HepG2 (cell line): Measurements from ENCODE around the gene GPC6. TPM values are rescaled to one million over a fixed set of nuclear protein-coding genes. Genes with fewer than 3 reads are reported as not detected.

Source experiments
- ARHGAP35 ChIP-seq: sonication (generic); formaldehyde crosslinking; IDR thresholded peaks from 2 replicates; pipeline ENCODE4 v1.9.0; 2022; ENCODE audit warnings: mild to moderate bottlenecking, inconsistent platforms, moderate library complexity, missing genetic modification reagents, borderline replicate concordance
- CHCHD3 ChIP-seq: sonication (generic); formaldehyde crosslinking; IDR thresholded peaks from 2 replicates; pipeline ENCODE4 v1.8.0; 2022; ENCODE audit warnings: mild to moderate bottlenecking, missing genetic modification reagents, moderate library complexity
- CHD4 ChIP-seq: fragments of 200-600 bp; sonication (generic); IDR thresholded peaks from 2 replicates; pipeline ENCODE4 v1.7.0; 2017; ENCODE audit warnings: mild to moderate bottlenecking, low read length, borderline replicate concordance
- FOSL1 ChIP-seq: sonication (generic); formaldehyde crosslinking; IDR thresholded peaks from 2 replicates; pipeline ENCODE4 v1.9.0; 2021; ENCODE audit warnings: missing genetic modification reagents, borderline replicate concordance
- ISX ChIP-seq: sonication (generic); formaldehyde crosslinking; conservative IDR thresholded peaks from 2 replicates; pipeline ENCODE4 v1.5.0; 2020; ENCODE audit warnings: missing genetic modification reagents
- KAT8 ChIP-seq: IDR thresholded peaks from 2 replicates; pipeline ENCODE4 v1.6.1; 2016; ENCODE audit warnings: missing genetic modification reagents, missing compliant biosample characterization
- POGZ ChIP-seq: sonication (generic); formaldehyde crosslinking; IDR thresholded peaks from 2 replicates; pipeline ENCODE4 v1.4.0; 2020; ENCODE audit warnings: mild to moderate bottlenecking, missing genetic modification reagents
- RFXANK ChIP-seq: IDR thresholded peaks from 2 replicates; pipeline ENCODE4 v1.6.1; 2016
- TOPORS ChIP-seq: sonication (generic); formaldehyde crosslinking; IDR thresholded peaks from 2 replicates; pipeline ENCODE4 v1.8.0; 2023; ENCODE audit warnings: mild to moderate bottlenecking, missing genetic modification reagents
- ZNF17 ChIP-seq: sonication (generic); formaldehyde crosslinking; IDR thresholded peaks from 2 replicates; pipeline ENCODE4 v1.5.0; 2020; ENCODE audit warnings: mild to moderate bottlenecking, missing genetic modification reagents
- ZNF670 ChIP-seq: sonication (generic); formaldehyde crosslinking; IDR thresholded peaks from 2 replicates; pipeline ENCODE4 v1.8.0; 2022; ENCODE audit warnings: mild to moderate bottlenecking, missing genetic modification reagents, borderline replicate concordance
- ZNF775 ChIP-seq: sonication (generic); formaldehyde crosslinking; IDR thresholded peaks from 2 replicates; pipeline ENCODE4 v1.4.0; 2020; ENCODE audit warnings: missing genetic modification reagents, mild to moderate bottlenecking, moderate library complexity, borderline replicate concordance
- ZNF878 ChIP-seq: sonication (generic); formaldehyde crosslinking; IDR thresholded peaks from 2 replicates; pipeline ENCODE4 v1.8.1; 2023; ENCODE audit warnings: mild to moderate bottlenecking, missing genetic modification reagents, moderate library complexity
- polyA plus RNA-seq, 8 experiments: library from polyadenylated mRNA; depleted of rRNA in 3 of 8; stranded (reverse) in 7 of 8; unstranded in 1 of 8; fragments of >200 nt; fragmentation: Illumina TruSeq in 4 of 8; extraction: Trizol in 4 of 8; gene quantifications; 2 replicates each; pipeline versions ENCODE4 v1.2.1 to v1.2.3, GENCODE V29; 2011 to 2016; ENCODE audit warnings: low read depth in 4 of 8, missing spikeins in 1 of 8, mixed read lengths in 1 of 8; ENCODE audit not compliant: insufficient read depth in 1 of 8
- total RNA-seq, 5 experiments: library from RNA; depleted of rRNA; stranded (reverse); fragments of >200 nt; fragmentation: Illumina TruSeq; extraction: Trizol; gene quantifications; 2 replicates each; pipeline ENCODE4 v1.2.3, GENCODE V29; 2016; ENCODE audit warnings: low read depth in 1 of 5
- TF ChIP-seq, protein P1 (sequence below): sonication (generic); formaldehyde crosslinking; IDR thresholded peaks from 2 replicates; pipeline ENCODE4 v1.4.0; 2020; ENCODE audit warnings: missing genetic modification reagents
- TF ChIP-seq, protein P2 (sequence below): sonication (generic); formaldehyde crosslinking; IDR thresholded peaks from 2 replicates; pipeline ENCODE4 v1.5.1; 2020; ENCODE audit warnings: missing genetic modification reagents, mild to moderate bottlenecking, borderline replicate concordance
- TF ChIP-seq, protein P3 (sequence below): sonication (generic); formaldehyde crosslinking; IDR thresholded peaks from 2 replicates; pipeline ENCODE4 v1.4.0; 2020; ENCODE audit warnings: missing genetic modification reagents
- TF ChIP-seq, protein P4 (sequence below): sonication (generic); formaldehyde crosslinking; IDR thresholded peaks from 2 replicates; pipeline ENCODE4 v1.8.1; 2023; ENCODE audit warnings: missing genetic modification reagents, mild to moderate bottlenecking, borderline replicate concordance
- TF ChIP-seq, protein P5 (sequence below): sonication (generic); formaldehyde crosslinking; IDR thresholded peaks from 2 replicates; pipeline ENCODE4 v1.8.1; 2023; ENCODE audit warnings: mild to moderate bottlenecking, missing genetic modification reagents

The GPC6 gene
- total and polyA plus RNA-seq, 2 of the 13 experiments (the other 11 are each of a cell fraction or from before 2014, with no cell fraction given), result 24.5 to 33.9 TPM

DNA sequence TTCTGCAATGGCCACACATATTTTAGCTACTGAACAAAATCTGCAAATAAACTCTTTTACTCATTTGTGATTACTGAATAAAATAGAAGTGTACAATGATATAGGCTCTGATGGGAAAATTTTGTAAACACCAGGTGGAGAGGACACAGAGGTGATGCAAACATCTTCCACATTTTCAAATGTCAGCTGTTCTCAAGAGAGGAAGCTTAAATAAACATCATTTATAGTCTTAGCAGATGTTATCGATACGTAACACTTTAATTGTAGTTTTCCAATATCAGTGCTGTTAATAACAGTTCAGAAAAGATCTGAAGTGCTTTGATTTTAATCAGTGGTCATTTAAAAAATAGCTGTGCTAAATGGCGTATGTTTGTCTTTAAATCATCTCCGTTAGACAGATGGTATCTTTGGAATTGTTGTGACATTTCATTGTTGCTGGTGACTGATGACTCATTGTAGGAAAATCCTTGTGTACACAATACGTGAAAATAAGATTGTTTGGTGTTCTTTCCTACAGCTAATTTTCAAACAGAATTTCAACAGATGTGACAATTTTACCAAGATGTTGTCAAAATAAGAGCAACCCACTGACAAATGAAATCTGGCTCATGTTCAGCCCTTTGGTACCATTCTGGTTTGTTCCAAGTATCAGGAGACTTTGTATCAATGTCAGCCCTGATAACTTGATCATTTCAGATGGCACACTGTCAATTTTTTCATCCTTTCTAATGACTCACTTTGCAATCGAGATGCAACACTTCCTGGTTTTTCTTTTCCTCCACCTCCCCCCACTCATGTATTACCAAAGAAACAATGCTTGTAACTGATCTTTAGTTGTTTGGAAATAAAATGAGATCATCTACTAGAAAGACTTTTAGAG is 736.9 kb downstream of the GPC6 start (continued):
- TF ChIP-seq ISX, result no peak
- TF ChIP-seq FOSL1 (CRISPR knock-in tag), result peak; percentile 94
- TF ChIP-seq, protein P1, sequence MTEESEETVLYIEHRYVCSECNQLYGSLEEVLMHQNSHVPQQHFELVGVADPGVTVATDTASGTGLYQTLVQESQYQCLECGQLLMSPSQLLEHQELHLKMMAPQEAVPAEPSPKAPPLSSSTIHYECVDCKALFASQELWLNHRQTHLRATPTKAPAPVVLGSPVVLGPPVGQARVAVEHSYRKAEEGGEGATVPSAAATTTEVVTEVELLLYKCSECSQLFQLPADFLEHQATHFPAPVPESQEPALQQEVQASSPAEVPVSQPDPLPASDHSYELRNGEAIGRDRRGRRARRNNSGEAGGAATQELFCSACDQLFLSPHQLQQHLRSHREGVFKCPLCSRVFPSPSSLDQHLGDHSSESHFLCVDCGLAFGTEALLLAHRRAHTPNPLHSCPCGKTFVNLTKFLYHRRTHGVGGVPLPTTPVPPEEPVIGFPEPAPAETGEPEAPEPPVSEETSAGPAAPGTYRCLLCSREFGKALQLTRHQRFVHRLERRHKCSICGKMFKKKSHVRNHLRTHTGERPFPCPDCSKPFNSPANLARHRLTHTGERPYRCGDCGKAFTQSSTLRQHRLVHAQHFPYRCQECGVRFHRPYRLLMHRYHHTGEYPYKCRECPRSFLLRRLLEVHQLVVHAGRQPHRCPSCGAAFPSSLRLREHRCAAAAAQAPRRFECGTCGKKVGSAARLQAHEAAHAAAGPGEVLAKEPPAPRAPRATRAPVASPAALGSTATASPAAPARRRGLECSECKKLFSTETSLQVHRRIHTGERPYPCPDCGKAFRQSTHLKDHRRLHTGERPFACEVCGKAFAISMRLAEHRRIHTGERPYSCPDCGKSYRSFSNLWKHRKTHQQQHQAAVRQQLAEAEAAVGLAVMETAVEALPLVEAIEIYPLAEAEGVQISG (CRISPR knock-in tag), result no peak
- no peak for TF ChIP-seq CHCHD3 (CRISPR knock-in tag)
- no peak for TF ChIP-seq CHD4
- TF ChIP-seq, protein P2, sequence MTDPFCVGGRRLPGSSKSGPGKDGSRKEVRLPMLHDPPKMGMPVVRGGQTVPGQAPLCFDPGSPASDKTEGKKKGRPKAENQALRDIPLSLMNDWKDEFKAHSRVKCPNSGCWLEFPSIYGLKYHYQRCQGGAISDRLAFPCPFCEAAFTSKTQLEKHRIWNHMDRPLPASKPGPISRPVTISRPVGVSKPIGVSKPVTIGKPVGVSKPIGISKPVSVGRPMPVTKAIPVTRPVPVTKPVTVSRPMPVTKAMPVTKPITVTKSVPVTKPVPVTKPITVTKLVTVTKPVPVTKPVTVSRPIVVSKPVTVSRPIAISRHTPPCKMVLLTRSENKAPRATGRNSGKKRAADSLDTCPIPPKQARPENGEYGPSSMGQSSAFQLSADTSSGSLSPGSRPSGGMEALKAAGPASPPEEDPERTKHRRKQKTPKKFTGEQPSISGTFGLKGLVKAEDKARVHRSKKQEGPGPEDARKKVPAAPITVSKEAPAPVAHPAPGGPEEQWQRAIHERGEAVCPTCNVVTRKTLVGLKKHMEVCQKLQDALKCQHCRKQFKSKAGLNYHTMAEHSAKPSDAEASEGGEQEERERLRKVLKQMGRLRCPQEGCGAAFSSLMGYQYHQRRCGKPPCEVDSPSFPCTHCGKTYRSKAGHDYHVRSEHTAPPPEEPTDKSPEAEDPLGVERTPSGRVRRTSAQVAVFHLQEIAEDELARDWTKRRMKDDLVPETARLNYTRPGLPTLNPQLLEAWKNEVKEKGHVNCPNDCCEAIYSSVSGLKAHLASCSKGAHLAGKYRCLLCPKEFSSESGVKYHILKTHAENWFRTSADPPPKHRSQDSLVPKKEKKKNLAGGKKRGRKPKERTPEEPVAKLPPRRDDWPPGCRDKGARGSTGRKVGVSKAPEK (CRISPR knock-in tag), result no peak
- peak; percentile 60; the same call in 1 of the 2 replicates for TF ChIP-seq POGZ (CRISPR knock-in tag)
- TF ChIP-seq ZNF670 (CRISPR knock-in tag), result no peak
- no peak for TF ChIP-seq ZNF775 (CRISPR knock-in tag)
- TF ChIP-seq, protein P3, sequence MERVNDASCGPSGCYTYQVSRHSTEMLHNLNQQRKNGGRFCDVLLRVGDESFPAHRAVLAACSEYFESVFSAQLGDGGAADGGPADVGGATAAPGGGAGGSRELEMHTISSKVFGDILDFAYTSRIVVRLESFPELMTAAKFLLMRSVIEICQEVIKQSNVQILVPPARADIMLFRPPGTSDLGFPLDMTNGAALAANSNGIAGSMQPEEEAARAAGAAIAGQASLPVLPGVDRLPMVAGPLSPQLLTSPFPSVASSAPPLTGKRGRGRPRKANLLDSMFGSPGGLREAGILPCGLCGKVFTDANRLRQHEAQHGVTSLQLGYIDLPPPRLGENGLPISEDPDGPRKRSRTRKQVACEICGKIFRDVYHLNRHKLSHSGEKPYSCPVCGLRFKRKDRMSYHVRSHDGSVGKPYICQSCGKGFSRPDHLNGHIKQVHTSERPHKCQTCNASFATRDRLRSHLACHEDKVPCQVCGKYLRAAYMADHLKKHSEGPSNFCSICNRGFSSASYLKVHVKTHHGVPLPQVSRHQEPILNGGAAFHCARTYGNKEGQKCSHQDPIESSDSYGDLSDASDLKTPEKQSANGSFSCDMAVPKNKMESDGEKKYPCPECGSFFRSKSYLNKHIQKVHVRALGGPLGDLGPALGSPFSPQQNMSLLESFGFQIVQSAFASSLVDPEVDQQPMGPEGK (CRISPR knock-in tag), result no peak
- no peak for TF ChIP-seq ZNF17 (CRISPR knock-in tag)
- TF ChIP-seq KAT8 (CRISPR knock-in tag), result peak; percentile 55; the same call in 1 of the 2 replicates
- TF ChIP-seq TOPORS, result no peak
- TF ChIP-seq ARHGAP35 (CRISPR knock-in tag), result no peak
- no peak for TF ChIP-seq RFXANK (CRISPR knock-in tag)
- TF ChIP-seq ZNF878 (CRISPR knock-in tag), result peak; percentile 55; the same call in 1 of the 2 replicates
- TF ChIP-seq, protein P4, sequence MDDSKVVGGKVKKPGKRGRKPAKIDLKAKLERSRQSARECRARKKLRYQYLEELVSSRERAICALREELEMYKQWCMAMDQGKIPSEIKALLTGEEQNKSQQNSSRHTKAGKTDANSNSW, result no peak
- TF ChIP-seq, protein P5, sequence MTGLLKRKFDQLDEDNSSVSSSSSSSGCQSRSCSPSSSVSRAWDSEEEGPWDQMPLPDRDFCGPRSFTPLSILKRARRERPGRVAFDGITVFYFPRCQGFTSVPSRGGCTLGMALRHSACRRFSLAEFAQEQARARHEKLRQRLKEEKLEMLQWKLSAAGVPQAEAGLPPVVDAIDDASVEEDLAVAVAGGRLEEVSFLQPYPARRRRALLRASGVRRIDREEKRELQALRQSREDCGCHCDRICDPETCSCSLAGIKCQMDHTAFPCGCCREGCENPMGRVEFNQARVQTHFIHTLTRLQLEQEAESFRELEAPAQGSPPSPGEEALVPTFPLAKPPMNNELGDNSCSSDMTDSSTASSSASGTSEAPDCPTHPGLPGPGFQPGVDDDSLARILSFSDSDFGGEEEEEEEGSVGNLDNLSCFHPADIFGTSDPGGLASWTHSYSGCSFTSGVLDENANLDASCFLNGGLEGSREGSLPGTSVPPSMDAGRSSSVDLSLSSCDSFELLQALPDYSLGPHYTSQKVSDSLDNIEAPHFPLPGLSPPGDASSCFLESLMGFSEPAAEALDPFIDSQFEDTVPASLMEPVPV (CRISPR knock-in tag), result no peak
